DOHH2 (cell line): ENCODE results near the gene PLAC8.
"Not testable (repeated sequence)": the region's sequence is repeated elsewhere in the genome, so short reads cannot be mapped to it uniquely, and the experiment has no call there.

Experiments
- H3F3A ChIP-seq: fragments of 200-600 bp; sonication (generic), shearing (Covaris generic); 2 replicates; pipeline ENCODE4 v1.6.0; 2016; ENCODE audit warnings: antibody characterized with exemption, mild to moderate bottlenecking; ENCODE audit not compliant: control insufficient read depth, insufficient read depth
- H3K27ac ChIP-seq: fragments of 200-600 bp; sonication (generic); 2 replicates; pipeline ENCODE4 v1.5.1; 2014; ENCODE audit warnings: low read depth, mild to moderate bottlenecking, low read length, moderate library complexity
- H3K27me3 ChIP-seq: fragments of 200-600 bp; sonication (generic); 2 replicates; pipeline ENCODE4 v1.6.1; 2014; ENCODE audit warnings: mild to moderate bottlenecking, low read length, mixed read lengths; ENCODE audit not compliant: control insufficient read depth
- H3K36me3 ChIP-seq: fragments of 200-600 bp; sonication (generic); 2 replicates; pipeline ENCODE4 v1.6.1; 2014; ENCODE audit warnings: mild to moderate bottlenecking, low read length, moderate library complexity, mixed read lengths; ENCODE audit not compliant: control insufficient read depth
- H3K4me1 ChIP-seq: fragments of 200-600 bp; sonication (generic); 2 replicates; pipeline ENCODE4 v1.6.1; 2014; ENCODE audit warnings: mild to moderate bottlenecking, low read length, mixed read lengths; ENCODE audit not compliant: control insufficient read depth
- H3K4me2 ChIP-seq: fragments of 200-600 bp; sonication (generic); 2 replicates; pipeline ENCODE4 v1.6.0; 2014; ENCODE audit warnings: mild to moderate bottlenecking, low read length, moderate library complexity
- H3K4me3 ChIP-seq: fragments of 200-600 bp; sonication (generic); 2 replicates; pipeline ENCODE4 v1.5.1; 2014; ENCODE audit warnings: mild to moderate bottlenecking, low read length, mixed read lengths
- H3K79me2 ChIP-seq: fragments of 200-600 bp; sonication (generic); 2 replicates; pipeline ENCODE4 v1.6.1; 2014; ENCODE audit warnings: mild to moderate bottlenecking, low read length, mixed read lengths; ENCODE audit not compliant: control insufficient read depth
- H3K9me2 ChIP-seq: fragments of 200-600 bp; sonication (generic); replicated peaks from 2 replicates; pipeline ENCODE4 v1.6.1; 2014; ENCODE audit warnings: mild to moderate bottlenecking, low read length, mixed read lengths; ENCODE audit not compliant: control insufficient read depth
- H3K9me3 ChIP-seq: fragments of 200-600 bp; sonication (generic); 2 replicates; pipeline ENCODE4 v1.6.1; 2014; ENCODE audit warnings: antibody characterized with exemption, low read length, mixed read lengths; ENCODE audit not compliant: control insufficient read depth, insufficient read depth
- H4K20me1 ChIP-seq: fragments of 200-600 bp; sonication (generic); 2 replicates; pipeline ENCODE4 v1.6.0; 2014; ENCODE audit warnings: low read depth, mild to moderate bottlenecking, antibody characterized with exemption, low read length, moderate library complexity; ENCODE audit not compliant: control insufficient read depth, insufficient read depth
- EZH2phosphoT487 ChIP-seq: fragments of 200-600 bp; sonication (generic); IDR thresholded peaks from 2 replicates; pipeline ENCODE4 v1.6.1; 2017; ENCODE audit warnings: borderline replicate concordance, mild to moderate bottlenecking, antibody characterized with exemption, low read length, moderate library complexity, mixed read lengths
- TF ChIP-seq, protein P1 (sequence below): fragments of 200-600 bp; sonication (generic); IDR thresholded peaks from one replicate; pipeline ENCODE4 v1.5.1; 2014; ENCODE audit warnings: antibody characterized with exemption, mild to moderate bottlenecking, low read depth, low read length; ENCODE audit not compliant: poor library complexity, severe bottlenecking

PLAC8 gene

DNA sequence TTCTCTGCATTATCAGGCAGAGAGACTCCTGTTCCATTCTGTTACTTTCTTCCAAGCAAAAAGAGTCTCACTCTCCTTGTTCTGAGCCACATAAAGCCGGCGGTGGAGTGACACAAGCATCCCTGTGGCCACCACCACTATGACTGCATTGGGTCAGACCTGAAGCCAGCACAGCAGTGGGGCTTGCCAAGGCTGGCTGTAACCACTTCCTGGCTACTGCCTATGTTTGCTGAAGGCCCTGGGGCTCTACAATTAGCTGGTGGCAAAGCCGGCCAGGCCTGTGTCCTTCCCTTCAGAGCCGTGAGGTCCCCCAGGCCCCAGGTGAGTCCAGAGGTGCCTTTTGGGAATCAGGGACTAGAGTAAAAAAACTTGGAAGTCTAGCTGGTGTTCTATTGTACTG lies 31.8 kb downstream of the PLAC8 start:
- no peaks in the 10 kb centered on the region for H3K36me3 ChIP-seq
- H3K27ac ChIP-seq, result no peak overlapping the region
- H3K4me1 ChIP-seq, result 0 out of 2 replicates have a peak, but pooled peaks cover 2% of the 10 kb centered on the region
- no peaks in the 10 kb centered on the region for H4K20me1 ChIP-seq
- TF ChIP-seq, protein P1, sequence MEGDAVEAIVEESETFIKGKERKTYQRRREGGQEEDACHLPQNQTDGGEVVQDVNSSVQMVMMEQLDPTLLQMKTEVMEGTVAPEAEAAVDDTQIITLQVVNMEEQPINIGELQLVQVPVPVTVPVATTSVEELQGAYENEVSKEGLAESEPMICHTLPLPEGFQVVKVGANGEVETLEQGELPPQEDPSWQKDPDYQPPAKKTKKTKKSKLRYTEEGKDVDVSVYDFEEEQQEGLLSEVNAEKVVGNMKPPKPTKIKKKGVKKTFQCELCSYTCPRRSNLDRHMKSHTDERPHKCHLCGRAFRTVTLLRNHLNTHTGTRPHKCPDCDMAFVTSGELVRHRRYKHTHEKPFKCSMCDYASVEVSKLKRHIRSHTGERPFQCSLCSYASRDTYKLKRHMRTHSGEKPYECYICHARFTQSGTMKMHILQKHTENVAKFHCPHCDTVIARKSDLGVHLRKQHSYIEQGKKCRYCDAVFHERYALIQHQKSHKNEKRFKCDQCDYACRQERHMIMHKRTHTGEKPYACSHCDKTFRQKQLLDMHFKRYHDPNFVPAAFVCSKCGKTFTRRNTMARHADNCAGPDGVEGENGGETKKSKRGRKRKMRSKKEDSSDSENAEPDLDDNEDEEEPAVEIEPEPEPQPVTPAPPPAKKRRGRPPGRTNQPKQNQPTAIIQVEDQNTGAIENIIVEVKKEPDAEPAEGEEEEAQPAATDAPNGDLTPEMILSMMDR, result no peak
- TF ChIP-seq EZH2phosphoT487, result no peak
- no peaks in the 10 kb centered on the region for H3F3A ChIP-seq
- no peak overlapping the region for H3K4me2 ChIP-seq
- no peak overlapping the region for H3K4me3 ChIP-seq
- H3K9me3 ChIP-seq, result no peaks in the 10 kb centered on the region
- no peaks in the 10 kb centered on the region for H3K79me2 ChIP-seq
- no peaks in the 10 kb centered on the region for H3K27me3 ChIP-seq
- H3K9me2 ChIP-seq, result no peaks in the 10 kb centered on the region

DNA sequence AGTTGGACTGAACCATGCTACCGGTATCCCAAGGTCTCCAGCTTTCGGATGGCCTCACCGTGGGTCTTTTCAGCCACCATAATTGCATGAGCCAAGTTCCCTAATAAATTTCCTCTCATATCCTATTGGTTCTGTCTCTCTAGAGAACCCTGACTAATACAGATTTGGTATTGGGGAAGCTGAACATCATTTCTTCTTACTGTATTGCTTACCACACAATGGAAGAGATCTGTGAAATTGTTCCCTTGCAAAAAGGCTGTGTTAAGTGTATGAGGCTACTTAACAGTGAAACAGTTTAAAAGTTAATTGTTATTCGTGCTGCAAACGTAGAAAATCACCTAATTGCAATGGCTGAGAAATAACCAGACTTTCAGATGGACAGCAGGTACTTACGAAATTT lies 34.0 kb downstream of the PLAC8 start:
- no peaks in the 10 kb centered on the region for H4K20me1 ChIP-seq
- 0 out of 2 replicates have a peak, but pooled peaks cover 2% of the 10 kb centered on the region for H3K4me1 ChIP-seq
- no peak overlapping the region for H3K27ac ChIP-seq
- H3K36me3 ChIP-seq, result peaks cover 5% of the 10 kb centered on the region
- no peak overlapping the region for H3K4me3 ChIP-seq
- no peaks in the 10 kb centered on the region for H3K9me2 ChIP-seq
- H3K4me2 ChIP-seq, result no peak overlapping the region
- no peaks in the 10 kb centered on the region for H3K27me3 ChIP-seq
- no peaks in the 10 kb centered on the region for H3K79me2 ChIP-seq
- H3F3A ChIP-seq, result no peaks in the 10 kb centered on the region
- TF ChIP-seq, protein P1, result no peak
- TF ChIP-seq EZH2phosphoT487, result no peak
- no peaks in the 10 kb centered on the region for H3K9me3 ChIP-seq

DNA sequence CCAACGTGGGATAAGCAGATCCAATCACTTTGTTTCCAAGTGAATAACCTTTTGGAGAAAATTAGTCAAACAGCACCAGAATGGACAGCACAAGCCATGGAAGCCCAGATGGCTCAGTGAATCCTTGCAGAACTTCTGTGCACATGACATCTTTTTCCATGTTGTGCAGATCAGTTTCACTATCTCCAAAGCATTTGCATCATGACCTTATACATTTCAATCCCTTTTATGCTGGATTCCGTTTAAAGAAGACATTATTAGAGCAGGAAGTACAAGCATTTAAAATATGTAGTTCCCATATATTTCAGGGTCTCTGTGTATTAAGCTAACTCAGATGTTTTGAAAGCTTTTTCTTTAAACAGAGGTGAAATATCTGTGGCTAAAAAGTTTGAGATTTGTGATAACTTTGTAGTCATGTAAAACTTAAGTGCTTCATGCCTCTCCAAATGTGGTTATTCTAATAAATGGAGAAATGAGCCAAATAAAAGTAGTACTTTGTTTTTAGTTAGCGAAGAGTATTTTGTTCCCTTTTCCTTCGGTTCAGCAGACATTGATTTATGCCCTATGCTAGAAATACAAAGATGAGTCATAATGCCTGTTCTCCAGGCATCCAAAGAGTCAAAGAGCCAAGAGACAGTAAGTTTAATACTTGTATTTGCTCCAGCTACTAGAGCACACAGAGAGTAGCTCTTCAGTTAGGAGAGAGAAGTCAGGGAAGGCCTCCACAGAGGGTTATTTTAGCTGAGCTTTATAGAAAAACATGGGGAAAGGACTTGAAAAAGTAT lies 39.0 kb downstream of the PLAC8 start:
- Histone ChIP-seq H3K9me3 (no peaks in the 10 kb centered on the region), H3K79me2 (no peaks in the 10 kb centered on the region), H3K27me3 (no peaks in the 10 kb centered on the region), H3F3A (no peaks in the 10 kb centered on the region), H3K9me2 (no peaks in the 10 kb centered on the region), H3K4me2 (no peak overlapping the region), H4K20me1 (no peaks in the 10 kb centered on the region), H3K4me3 (no peak overlapping the region), H3K36me3 (peaks cover 10% of the 10 kb centered on the region), H3K27ac (no peak overlapping the region), H3K4me1 (peaks cover 4% of the 10 kb centered on the region; the same call in 1 of the 2 replicates)
- no peak for TF ChIP-seq EZH2phosphoT487
- TF ChIP-seq, protein P1, result no peak

DNA sequence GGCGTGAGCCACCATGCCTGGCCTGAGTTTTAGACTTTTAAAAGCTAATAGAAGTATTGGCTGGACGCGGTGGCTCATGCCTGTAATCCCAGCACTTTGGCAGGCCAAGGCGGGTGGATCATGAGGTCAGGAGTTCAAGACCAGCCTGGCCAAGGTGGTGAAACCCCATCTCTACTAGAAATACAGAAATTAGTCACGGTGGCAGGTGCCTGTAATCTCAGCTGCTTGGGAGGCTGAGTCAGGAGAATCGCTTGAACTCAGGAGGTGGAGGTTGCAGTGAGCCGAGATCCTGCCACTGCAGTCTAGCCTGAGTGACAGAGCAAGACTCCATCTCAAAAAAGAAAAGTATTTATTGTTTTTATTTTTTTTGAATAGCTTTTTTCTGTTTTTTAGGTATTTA lies 39.7 kb downstream of the PLAC8 start:
- not testable (repeated sequence) for H3K9me3 ChIP-seq, H3K79me2 ChIP-seq, H3K36me3 ChIP-seq, H3K27me3 ChIP-seq, H3K4me1 ChIP-seq, H3K27ac ChIP-seq, H4K20me1 ChIP-seq, H3F3A ChIP-seq, H3K4me2 ChIP-seq, H3K4me3 ChIP-seq, H3K9me2 ChIP-seq
